CMK (cell line): ENCODE results near the gene YARS1.

Experiments used
- DNase-seq: peaks from one replicate; pipeline ENCODE4 v3.0.0-alpha.2; 2010; ENCODE audit warnings: low read depth

The YARS1 gene

GRCh38 chr1:32744071-32744425, 73.1 kb downstream of the YARS1 start:
- DNase-seq: no peak

GRCh38 chr1:32743380-32744070, 73.6 kb downstream of the YARS1 start:
- DNase-seq: no peak

GRCh38 chr1:32742956-32743355, 74.2 kb downstream of the YARS1 start:
- DNase-seq: no peak

GRCh38 chr1:32742199-32742947, 74.8 kb downstream of the YARS1 start:
- peak; percentile 50 for DNase-seq

- peak; percentile 55 for DNase-seq
These were observed 75.6 kb downstream of the YARS1 start for GRCh38 chr1:32741413-32742198.

GRCh38 chr1:32741059-32741412, 76.1 kb downstream of the YARS1 start:
- no peak for DNase-seq

GRCh38 chr1:32736812-32737791, 80.1 kb downstream of the YARS1 start:
- no peak for DNase-seq

GRCh38 chr1:32733582-32734321, 83.4 kb downstream of the YARS1 start:
- DNase-seq: no peak

GRCh38 chr1:32729254-32730046, 87.7 kb downstream of the YARS1 start:
- no peak for DNase-seq

GRCh38 chr1:32728413-32729077, 88.6 kb downstream of the YARS1 start:
- DNase-seq: no peak

GRCh38 chr1:32727876-32728275, 89.3 kb downstream of the YARS1 start:
- no peak for DNase-seq

GRCh38 chr1:32725615-32725982, 91.6 kb downstream of the YARS1 start:
- peak; percentile 51 for DNase-seq
